SK-N-SH (cell line): Measurements from ENCODE around the gene MXRA8. TPM values are rescaled to one million over a fixed set of nuclear protein-coding genes. Genes with fewer than 3 reads are reported as not detected.

Experiments used
- CTCF ChIA-PET: fragments of 300-600, 350-600 bp; formaldehyde crosslinking; extraction: SDS; loops from one replicate; lab custom pipeline; 2021; lab: Yijun Ruan, JAX
- POLR2A ChIA-PET: fragments of 350-600 bp; sonication (Branson Sonifier 250); formaldehyde crosslinking; extraction: SDS; loops from one replicate; lab custom pipeline; 2020; ENCODE audit warnings: antibody characterized with exemption, inconsistent platforms; lab: Yijun Ruan, JAX
- DNase-seq: peaks from one replicate; pipeline ENCODE4 v3.0.0; 2012
- H2AFZ ChIP-seq: fragments of 200-600 bp; sonication (generic); 2 replicates; pipeline ENCODE4 v1.8.1; 2016; ENCODE audit warnings: antibody characterized with exemption, mild to moderate bottlenecking, low read depth
- H3F3A ChIP-seq: fragments of 200-600 bp; sonication (generic); replicated peaks from 2 replicates; pipeline ENCODE3; 2016; ENCODE audit warnings: antibody characterized with exemption, mild to moderate bottlenecking; ENCODE audit not compliant: insufficient read depth
- H3K27ac ChIP-seq, 2 experiments: fragments of 200-500 bp in 1 of 2; fragments of 200-600 bp in 1 of 2; sonication (Bioruptor generic) in 1 of 2; sonication (generic), shearing (Covaris generic) in 1 of 2; 2 replicates each; pipeline versions ENCODE4 v1.5.1 to v1.6.1; 2014 to 2016; ENCODE audit warnings: low read depth in 2 of 2, inconsistent platforms in 1 of 2, low read length in 1 of 2, mild to moderate bottlenecking in 1 of 2, mixed read lengths in 1 of 2
- H3K27me3 ChIP-seq: fragments of 200-600 bp; sonication (generic), shearing (Covaris generic); 2 replicates; pipeline ENCODE4 v1.6.1; 2016; ENCODE audit warnings: mixed run types; ENCODE audit not compliant: insufficient read depth
- H3K36me3 ChIP-seq, 2 experiments: fragments of 200-500 bp in 1 of 2; fragments of 200-600 bp in 1 of 2; sonication (Bioruptor generic) in 1 of 2; sonication (generic) in 1 of 2; replicated peaks in 1 of 2; 2 replicates each; pipeline versions ENCODE3 to v1.5.1; 2014 to 2016; ENCODE audit warnings: low read length in 1 of 2, mild to moderate bottlenecking in 1 of 2; ENCODE audit not compliant: insufficient read depth in 2 of 2, control insufficient read depth in 1 of 2
- H3K4me1 ChIP-seq, 2 experiments: fragments of 200-500 bp in 1 of 2; fragments of 200-600 bp in 1 of 2; sonication (Bioruptor generic) in 1 of 2; sonication (generic), shearing (Covaris generic) in 1 of 2; 2 replicates each; pipeline versions ENCODE4 v1.5.1 to v1.6.1; 2014 to 2016; ENCODE audit warnings: low read depth in 1 of 2, low read length in 1 of 2, mixed run types in 1 of 2; ENCODE audit not compliant: insufficient read depth in 2 of 2, control insufficient read depth in 1 of 2
- H3K4me2 ChIP-seq: fragments of 200-600 bp; sonication (generic), shearing (Covaris generic); 2 replicates; pipeline ENCODE4 v1.6.1; 2017; ENCODE audit warnings: mixed run types
- H3K4me3 ChIP-seq, 2 experiments: fragments of 200-500 bp in 1 of 2; fragments of 200-600 bp in 1 of 2; sonication (Bioruptor generic) in 1 of 2; sonication (generic), shearing (Covaris generic) in 1 of 2; 2 replicates each; pipeline versions ENCODE4 v1.5.1 to v1.8.1; 2014 to 2016; ENCODE audit warnings: low read depth in 2 of 2, inconsistent platforms in 1 of 2, low read length in 1 of 2, mild to moderate bottlenecking in 1 of 2, mixed read lengths in 1 of 2, moderate library complexity in 1 of 2
- H3K79me2 ChIP-seq: fragments of 200-600 bp; sonication (generic); 2 replicates; pipeline ENCODE4 v1.8.1; 2017; ENCODE audit warnings: mild to moderate bottlenecking; ENCODE audit not compliant: insufficient read depth
- H3K9ac ChIP-seq: fragments of 200-600 bp; sonication (generic); 2 replicates; pipeline ENCODE4 v1.6.1; 2017; ENCODE audit warnings: mixed run types
- H3K9me2 ChIP-seq: fragments of 200-600 bp; sonication (generic); 2 replicates; pipeline ENCODE4 v1.6.1; 2017; ENCODE audit warnings: mixed run types
- H3K9me3 ChIP-seq: fragments of 200-600 bp; sonication (generic); 2 replicates; pipeline ENCODE4 v1.6.1; 2017; ENCODE audit warnings: mixed run types, mild to moderate bottlenecking, moderate library complexity
- H4K20me1 ChIP-seq: fragments of 200-600 bp; sonication (generic); 2 replicates; pipeline ENCODE4 v1.6.1; 2017; ENCODE audit warnings: mild to moderate bottlenecking, mixed run types; ENCODE audit not compliant: insufficient read depth
- CHD2 ChIP-seq: fragments of 150-350 bp; IDR thresholded peaks from 2 replicates; pipeline ENCODE4 v1.6.1; 2018; ENCODE audit warnings: low read length; ENCODE audit not compliant: partially characterized antibody
- ELF1 ChIP-seq: IDR thresholded peaks from 2 replicates; pipeline ENCODE4 v1.4.0; 2012
- FOXJ3 ChIP-seq: sonication (generic); formaldehyde crosslinking; IDR thresholded peaks from 2 replicates; pipeline ENCODE4 v1.5.1; 2020; ENCODE audit warnings: mild to moderate bottlenecking, missing genetic modification reagents
- FOXM1 ChIP-seq: IDR thresholded peaks from 2 replicates; pipeline ENCODE4 v1.4.0; 2012; ENCODE audit warnings: low read depth, mild to moderate bottlenecking
- GABPA ChIP-seq: IDR thresholded peaks from 2 replicates; pipeline ENCODE4 v1.4.0; 2012; ENCODE audit warnings: low read depth, mild to moderate bottlenecking
- MEF2A ChIP-seq: IDR thresholded peaks from 2 replicates; pipeline ENCODE4 v1.4.0; 2012; ENCODE audit warnings: low read depth, borderline replicate concordance
- NFIC ChIP-seq: IDR thresholded peaks from 2 replicates; pipeline ENCODE4 v1.4.0; 2012; ENCODE audit warnings: borderline replicate concordance
- RAD21 ChIP-seq: IDR thresholded peaks from 2 replicates; pipeline ENCODE4 v1.6.1; 2012; ENCODE audit warnings: mild to moderate bottlenecking, low read length
- RFX5 ChIP-seq: IDR thresholded peaks from 2 replicates; pipeline ENCODE4 v1.6.1; 2012; ENCODE audit warnings: mild to moderate bottlenecking, improper control_type of control experiment, low read length
- SIN3A ChIP-seq: IDR thresholded peaks from 2 replicates; pipeline ENCODE4 v1.6.1; 2012; ENCODE audit warnings: low read depth, mild to moderate bottlenecking, low read length, moderate library complexity, borderline replicate concordance
- SMC3 ChIP-seq: IDR thresholded peaks from 2 replicates; pipeline ENCODE4 v1.6.1; 2012; ENCODE audit warnings: low read depth, low read length, improper control_type of control experiment
- TAF1 ChIP-seq: IDR thresholded peaks from 2 replicates; pipeline ENCODE4 v1.6.1; 2012; ENCODE audit warnings: low read depth, mild to moderate bottlenecking, low read length, moderate library complexity, borderline replicate concordance
- WGBS: methylation state at CpG from one replicate; pipeline ENCODE4 v1.1.6; 2017; ENCODE audit warnings: low lambda C conversion rate; 5-methylcytosine and 5-hydroxymethylcytosine counted together
- polyA plus RNA-seq, 3 experiments: library from polyadenylated mRNA; depleted of rRNA; stranded (reverse); fragments of >200 nt; gene quantifications; 2 replicates each; pipeline ENCODE4 v1.2.3, GENCODE V29; 2012
- TF ChIP-seq, protein P1 (sequence below): fragments of 200-600 bp; sonication (generic); IDR thresholded peaks from 2 replicates; pipeline ENCODE4 v1.6.1; 2017; ENCODE audit warnings: antibody characterized with exemption, mild to moderate bottlenecking, moderate library complexity
- TF ChIP-seq, protein P2 (sequence below): IDR thresholded peaks from 2 replicates; pipeline ENCODE4 v1.4.0; 2012; ENCODE audit warnings: low read depth, borderline replicate concordance
- TF ChIP-seq, protein P3 (sequence below): fragments of 150-350 bp; IDR thresholded peaks from 2 replicates; pipeline ENCODE4 v1.6.1; 2017; ENCODE audit warnings: antibody characterized with exemption, low read length, low read depth, borderline replicate concordance
- TF ChIP-seq, protein P4 (sequence below): IDR thresholded peaks from 2 replicates; pipeline ENCODE4 v1.4.0; 2012; ENCODE audit warnings: low read depth, borderline replicate concordance
- TF ChIP-seq, protein P5 (sequence below): fragments of 150-350 bp; IDR thresholded peaks from 2 replicates; pipeline ENCODE4 v1.6.1; 2016; ENCODE audit warnings: mild to moderate bottlenecking, low read depth, low read length

The MXRA8 gene
- polyA plus RNA-seq, 1 of the 3 experiments (the other 2 are of a cell fraction), result 2.5 TPM

DNA sequence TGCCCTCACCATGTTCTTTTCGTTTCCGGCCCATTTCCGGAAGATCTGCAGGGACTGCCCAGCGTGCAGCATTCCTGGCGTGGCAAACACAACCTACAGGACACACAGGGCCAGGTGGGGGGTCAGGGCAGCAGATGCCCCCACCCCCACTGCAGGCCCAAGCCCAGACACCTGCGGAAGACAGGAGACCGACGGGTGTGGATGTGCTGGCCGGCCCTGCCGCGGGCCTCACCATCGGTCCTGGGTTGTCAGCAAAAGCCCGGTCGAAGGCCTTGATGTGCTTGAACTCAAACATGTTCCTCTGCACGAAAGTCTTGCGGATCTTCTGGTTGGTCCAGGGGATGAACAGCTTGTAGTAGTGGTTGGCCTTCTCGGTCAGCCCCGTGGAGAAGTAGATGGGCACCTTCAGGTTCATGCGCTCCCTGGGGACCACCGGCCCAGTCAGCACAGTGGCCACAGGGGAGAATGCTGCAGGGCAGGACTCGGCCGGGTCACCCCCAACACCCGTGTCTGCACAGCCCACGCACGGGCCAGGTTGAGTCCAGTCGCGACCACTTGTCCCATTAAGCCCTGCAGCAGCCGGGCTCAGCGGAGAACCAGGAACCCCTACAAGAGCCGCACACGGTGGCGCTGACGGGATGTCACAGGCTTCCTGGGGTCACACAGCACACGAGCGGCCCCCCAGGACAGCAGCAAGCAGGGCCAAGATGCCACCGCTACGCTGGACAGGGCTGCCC, 44.7 kb downstream of the MXRA8 start:
- Histone ChIP-seq H3F3A (peaks cover 11% of the 10 kb centered on the region), H3K4me3 (no peak overlapping the region), H3K9ac (no peak overlapping the region), H3K27me3 (no peaks in the 10 kb centered on the region), H3K4me2 (no peak overlapping the region), H4K20me1 (peaks cover 24% of the 10 kb centered on the region), H2AFZ (no peak overlapping the region), H3K36me3 (peaks cover 12 to 57% of the 10 kb centered on the region in 2 experiments), H3K27ac (no peak overlapping the region), H3K9me2 (no peaks in the 10 kb centered on the region), H3K4me1 (peaks cover 4 to 8% of the 10 kb centered on the region in 2 experiments; a peak in 2 of 4 replicates), H3K79me2 (peaks cover 33% of the 10 kb centered on the region), H3K9me3 (no peaks in the 10 kb centered on the region)
- WGBS, result 91% methylated on average over 9 of the region's 37 CpGs
- ChIA-PET POLR2A (interaction anchor here (0.6 to 0.9 kb wide), 2 partner anchors 18 to 63 kb away, joined by 3 read pairs; no protein-coding TSS in a partner anchor), CTCF (interaction anchor here (0.6 to 3.7 kb wide), 4 partner anchors 22 to 188 kb away, joined by 3 to 13 read pairs (median 4); no protein-coding TSS in a partner anchor)
- no peak for DNase-seq
- TF ChIP-seq RFX5, result no peak
- TF ChIP-seq, protein P1, sequence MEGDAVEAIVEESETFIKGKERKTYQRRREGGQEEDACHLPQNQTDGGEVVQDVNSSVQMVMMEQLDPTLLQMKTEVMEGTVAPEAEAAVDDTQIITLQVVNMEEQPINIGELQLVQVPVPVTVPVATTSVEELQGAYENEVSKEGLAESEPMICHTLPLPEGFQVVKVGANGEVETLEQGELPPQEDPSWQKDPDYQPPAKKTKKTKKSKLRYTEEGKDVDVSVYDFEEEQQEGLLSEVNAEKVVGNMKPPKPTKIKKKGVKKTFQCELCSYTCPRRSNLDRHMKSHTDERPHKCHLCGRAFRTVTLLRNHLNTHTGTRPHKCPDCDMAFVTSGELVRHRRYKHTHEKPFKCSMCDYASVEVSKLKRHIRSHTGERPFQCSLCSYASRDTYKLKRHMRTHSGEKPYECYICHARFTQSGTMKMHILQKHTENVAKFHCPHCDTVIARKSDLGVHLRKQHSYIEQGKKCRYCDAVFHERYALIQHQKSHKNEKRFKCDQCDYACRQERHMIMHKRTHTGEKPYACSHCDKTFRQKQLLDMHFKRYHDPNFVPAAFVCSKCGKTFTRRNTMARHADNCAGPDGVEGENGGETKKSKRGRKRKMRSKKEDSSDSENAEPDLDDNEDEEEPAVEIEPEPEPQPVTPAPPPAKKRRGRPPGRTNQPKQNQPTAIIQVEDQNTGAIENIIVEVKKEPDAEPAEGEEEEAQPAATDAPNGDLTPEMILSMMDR, result no peak
- TF ChIP-seq CHD2, result no peak
- TF ChIP-seq GABPA, result no peak
- TF ChIP-seq, protein P2, sequence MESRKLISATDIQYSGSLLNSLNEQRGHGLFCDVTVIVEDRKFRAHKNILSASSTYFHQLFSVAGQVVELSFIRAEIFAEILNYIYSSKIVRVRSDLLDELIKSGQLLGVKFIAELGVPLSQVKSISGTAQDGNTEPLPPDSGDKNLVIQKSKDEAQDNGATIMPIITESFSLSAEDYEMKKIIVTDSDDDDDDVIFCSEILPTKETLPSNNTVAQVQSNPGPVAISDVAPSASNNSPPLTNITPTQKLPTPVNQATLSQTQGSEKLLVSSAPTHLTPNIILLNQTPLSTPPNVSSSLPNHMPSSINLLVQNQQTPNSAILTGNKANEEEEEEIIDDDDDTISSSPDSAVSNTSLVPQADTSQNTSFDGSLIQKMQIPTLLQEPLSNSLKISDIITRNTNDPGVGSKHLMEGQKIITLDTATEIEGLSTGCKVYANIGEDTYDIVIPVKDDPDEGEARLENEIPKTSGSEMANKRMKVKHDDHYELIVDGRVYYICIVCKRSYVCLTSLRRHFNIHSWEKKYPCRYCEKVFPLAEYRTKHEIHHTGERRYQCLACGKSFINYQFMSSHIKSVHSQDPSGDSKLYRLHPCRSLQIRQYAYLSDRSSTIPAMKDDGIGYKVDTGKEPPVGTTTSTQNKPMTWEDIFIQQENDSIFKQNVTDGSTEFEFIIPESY, result no peak
- TF ChIP-seq, protein P3, sequence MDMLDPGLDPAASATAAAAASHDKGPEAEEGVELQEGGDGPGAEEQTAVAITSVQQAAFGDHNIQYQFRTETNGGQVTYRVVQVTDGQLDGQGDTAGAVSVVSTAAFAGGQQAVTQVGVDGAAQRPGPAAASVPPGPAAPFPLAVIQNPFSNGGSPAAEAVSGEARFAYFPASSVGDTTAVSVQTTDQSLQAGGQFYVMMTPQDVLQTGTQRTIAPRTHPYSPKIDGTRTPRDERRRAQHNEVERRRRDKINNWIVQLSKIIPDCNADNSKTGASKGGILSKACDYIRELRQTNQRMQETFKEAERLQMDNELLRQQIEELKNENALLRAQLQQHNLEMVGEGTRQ, result no peak
- no peak for TF ChIP-seq FOXM1
- no peak for TF ChIP-seq NFIC
- TF ChIP-seq FOXJ3 (CRISPR knock-in tag), result no peak
- no peak for TF ChIP-seq TAF1
- TF ChIP-seq MEF2A, result no peak
- no peak for TF ChIP-seq SIN3A
- no peak for TF ChIP-seq ELF1
- TF ChIP-seq, protein P4, sequence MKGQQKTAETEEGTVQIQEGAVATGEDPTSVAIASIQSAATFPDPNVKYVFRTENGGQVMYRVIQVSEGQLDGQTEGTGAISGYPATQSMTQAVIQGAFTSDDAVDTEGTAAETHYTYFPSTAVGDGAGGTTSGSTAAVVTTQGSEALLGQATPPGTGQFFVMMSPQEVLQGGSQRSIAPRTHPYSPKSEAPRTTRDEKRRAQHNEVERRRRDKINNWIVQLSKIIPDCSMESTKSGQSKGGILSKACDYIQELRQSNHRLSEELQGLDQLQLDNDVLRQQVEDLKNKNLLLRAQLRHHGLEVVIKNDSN, result no peak
- TF ChIP-seq, protein P5, sequence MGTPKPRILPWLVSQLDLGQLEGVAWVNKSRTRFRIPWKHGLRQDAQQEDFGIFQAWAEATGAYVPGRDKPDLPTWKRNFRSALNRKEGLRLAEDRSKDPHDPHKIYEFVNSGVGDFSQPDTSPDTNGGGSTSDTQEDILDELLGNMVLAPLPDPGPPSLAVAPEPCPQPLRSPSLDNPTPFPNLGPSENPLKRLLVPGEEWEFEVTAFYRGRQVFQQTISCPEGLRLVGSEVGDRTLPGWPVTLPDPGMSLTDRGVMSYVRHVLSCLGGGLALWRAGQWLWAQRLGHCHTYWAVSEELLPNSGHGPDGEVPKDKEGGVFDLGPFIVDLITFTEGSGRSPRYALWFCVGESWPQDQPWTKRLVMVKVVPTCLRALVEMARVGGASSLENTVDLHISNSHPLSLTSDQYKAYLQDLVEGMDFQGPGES, result no peak
- TF ChIP-seq RAD21, result no peak
- no peak for TF ChIP-seq SMC3
